ENCODE results near the gene ZNF107.

GRCh38 chr7:64755865-64756264, 89.9 kb downstream of the ZNF107 start:
- TF ChIP-seq CTCF (IDR thresholded peaks at IDR 0.05; ENCODE audit: low read depth, low read length, poor library complexity, severe bottlenecking) (no peak), EZH2phosphoT487 (IDR thresholded peaks at IDR 0.05; ENCODE audit: borderline replicate concordance, low read length) (no peak)

Measured in DOHH2 (cell line).